Adrenal gland (tissue), 5 donors: ENCODE measurements around the gene PGLYRP1.

Experiments
- CTCF ChIP-seq, 6 experiments: fragments of 450-650 bp in 4 of 6; fragments of 200-600 bp in 2 of 6; sonication (generic) in 1 of 6; IDR thresholded peaks; 1 replicate in 5 of 6; 2 replicates in 1 of 6; pipeline versions ENCODE4 v1.5.1 to v1.8.0; 2016 to 2021; ENCODE audit warnings: antibody characterized with exemption in 6 of 6, mild to moderate bottlenecking in 2 of 6, moderate library complexity in 1 of 6
- POLR2A ChIP-seq, 2 donors: fragments of 450-650 bp; IDR thresholded peaks; one replicate each; pipeline ENCODE4 v1.6.1; 2017; ENCODE audit warnings: antibody characterized with exemption in 2 of 2, mild to moderate bottlenecking in 2 of 2, moderate library complexity in 1 of 2
- donor health status: DM: no; HTN: no; CAD: no.

GRCh38 chr19:46069806-46070341 lies 47.0 kb upstream of the PGLYRP1 start:
- TF ChIP-seq POLR2A (IDR thresholded peaks at IDR 0.05) (no peak), CTCF (IDR thresholded peaks at IDR 0.05) (no peak)
